Neural crest cell (in vitro differentiated cells): Measurements from ENCODE around the gene NFATC1. TPM values are rescaled to one million over a fixed set of nuclear protein-coding genes. Genes with fewer than 3 reads are reported as not detected.

Source experiments
- DNase-seq: peaks from one replicate; pipeline ENCODE4 v3.0.0; 2021; ENCODE audit warnings: low read depth, mixed read lengths, low spot score
- H3K27ac Mint-ChIP-seq: one replicate; pipeline ENCODE4 v1.8.0; 2021; ENCODE audit warnings: mild to moderate bottlenecking, mixed read lengths; ENCODE audit not compliant: unreplicated experiment
- H3K27me3 Mint-ChIP-seq: 2 replicates; pipeline ENCODE4 v1.8.0; 2021; ENCODE audit warnings: low read depth, mild to moderate bottlenecking, mixed read lengths
- H3K36me3 Mint-ChIP-seq: 2 replicates; pipeline ENCODE4 v1.8.0; 2021; ENCODE audit warnings: low read depth, mild to moderate bottlenecking, mixed read lengths
- H3K4me1 Mint-ChIP-seq: 2 replicates; pipeline ENCODE4 v1.8.0; 2021; ENCODE audit warnings: mixed read lengths
- H3K4me3 Mint-ChIP-seq: one replicate; pipeline ENCODE4 v1.8.0; 2021; ENCODE audit warnings: mild to moderate bottlenecking, mixed read lengths
- H3K9me3 Mint-ChIP-seq: 2 replicates; pipeline ENCODE4 v1.8.0; 2021; ENCODE audit warnings: mixed read lengths
- total RNA-seq: library from RNA; stranded (reverse); gene quantifications from 2 replicates; pipeline ENCODE4 v1.2.1, GENCODE V29; 2021
- TF ChIP-seq, protein P1 (sequence below): fragments of 200-600 bp; sonication (generic); conservative IDR thresholded peaks from 2 replicates; pipeline ENCODE4 v1.5.0; 2021; ENCODE audit warnings: antibody characterized with exemption, mild to moderate bottlenecking

The NFATC1 gene
- total RNA-seq, 1 donor from 2014 or later = 2.4 TPM

DNA sequence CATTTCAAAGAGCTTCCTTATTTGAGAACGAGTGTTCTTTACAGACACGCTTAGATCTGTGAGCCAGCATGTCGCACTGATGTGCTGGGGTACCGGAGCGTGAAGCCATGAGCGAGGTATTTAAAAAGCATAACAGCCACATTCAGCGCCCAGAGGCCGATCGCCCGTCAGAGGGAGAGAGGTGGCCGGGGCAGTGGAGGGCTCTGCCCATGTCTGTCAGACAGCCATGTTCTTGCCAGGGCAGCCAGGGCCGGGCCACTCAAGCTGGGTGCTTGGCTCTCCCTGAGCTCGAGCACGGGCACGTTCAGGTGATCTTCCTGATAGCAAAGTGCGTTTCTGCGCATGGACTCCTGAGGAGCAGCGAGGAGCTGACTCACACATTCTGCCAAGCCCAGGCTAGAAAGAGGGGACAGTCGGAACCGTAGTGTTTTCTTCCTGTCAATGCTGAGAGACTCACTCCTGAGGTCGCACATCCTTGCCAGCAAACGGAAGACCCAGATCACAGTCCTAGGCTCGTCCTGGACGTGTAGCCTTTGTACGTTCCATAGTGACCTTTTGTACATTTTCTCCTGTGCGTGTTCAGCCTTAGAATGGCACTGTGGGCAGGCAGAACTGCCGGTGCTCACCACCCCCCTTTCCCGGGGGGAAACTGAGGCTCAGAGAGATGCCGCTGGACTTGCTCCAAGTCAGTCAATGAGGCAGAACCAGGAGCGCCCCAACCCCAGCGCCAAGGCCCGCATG lies 100.7 kb downstream of the NFATC1 start:
- no peak for DNase-seq
- H3K27me3 Mint-ChIP-seq = no peaks in the 10 kb centered on the region
- H3K36me3 Mint-ChIP-seq = peaks cover 20% of the 10 kb centered on the region
- peaks cover 11% of the 10 kb centered on the region for H3K4me1 Mint-ChIP-seq
- no peak overlapping the region for H3K27ac Mint-ChIP-seq
- peaks cover 21% of the 10 kb centered on the region for H3K9me3 Mint-ChIP-seq
- H3K4me3 Mint-ChIP-seq = no peak overlapping the region
- TF ChIP-seq, protein P1, sequence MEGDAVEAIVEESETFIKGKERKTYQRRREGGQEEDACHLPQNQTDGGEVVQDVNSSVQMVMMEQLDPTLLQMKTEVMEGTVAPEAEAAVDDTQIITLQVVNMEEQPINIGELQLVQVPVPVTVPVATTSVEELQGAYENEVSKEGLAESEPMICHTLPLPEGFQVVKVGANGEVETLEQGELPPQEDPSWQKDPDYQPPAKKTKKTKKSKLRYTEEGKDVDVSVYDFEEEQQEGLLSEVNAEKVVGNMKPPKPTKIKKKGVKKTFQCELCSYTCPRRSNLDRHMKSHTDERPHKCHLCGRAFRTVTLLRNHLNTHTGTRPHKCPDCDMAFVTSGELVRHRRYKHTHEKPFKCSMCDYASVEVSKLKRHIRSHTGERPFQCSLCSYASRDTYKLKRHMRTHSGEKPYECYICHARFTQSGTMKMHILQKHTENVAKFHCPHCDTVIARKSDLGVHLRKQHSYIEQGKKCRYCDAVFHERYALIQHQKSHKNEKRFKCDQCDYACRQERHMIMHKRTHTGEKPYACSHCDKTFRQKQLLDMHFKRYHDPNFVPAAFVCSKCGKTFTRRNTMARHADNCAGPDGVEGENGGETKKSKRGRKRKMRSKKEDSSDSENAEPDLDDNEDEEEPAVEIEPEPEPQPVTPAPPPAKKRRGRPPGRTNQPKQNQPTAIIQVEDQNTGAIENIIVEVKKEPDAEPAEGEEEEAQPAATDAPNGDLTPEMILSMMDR = no peak

DNA sequence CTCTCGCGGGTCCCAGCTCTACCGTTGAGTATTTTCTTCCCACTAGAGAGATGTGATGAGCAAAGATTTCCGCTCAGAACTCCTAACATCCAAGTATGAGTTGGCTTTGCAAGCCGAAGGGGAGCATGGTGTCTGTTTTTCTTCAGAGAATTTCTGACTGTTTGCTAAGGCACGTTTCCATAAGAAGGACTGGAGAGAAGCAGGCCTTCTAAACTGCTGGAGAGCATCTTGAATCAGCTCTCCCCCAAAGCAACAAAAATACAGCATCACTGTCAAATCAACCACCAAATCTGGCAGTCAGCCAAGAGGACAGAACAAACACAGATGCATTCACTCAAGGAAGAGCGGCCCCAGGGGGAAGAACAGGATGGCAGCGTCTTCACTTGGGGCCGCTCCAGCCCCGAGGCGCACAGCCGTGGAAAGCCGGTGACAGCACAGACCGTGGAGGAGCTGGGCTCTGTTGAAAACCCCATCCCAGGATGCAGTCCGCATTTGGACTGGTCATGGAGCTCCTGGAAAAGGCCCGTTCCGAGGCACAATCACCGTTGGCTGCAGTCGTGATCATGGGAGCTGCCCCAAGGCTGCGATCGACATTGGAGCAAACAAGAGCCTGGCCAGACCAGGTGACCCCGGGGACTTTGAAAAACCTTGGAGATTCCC lies 101.4 kb downstream of the NFATC1 start:
- peaks cover 11% of the 10 kb centered on the region for H3K4me1 Mint-ChIP-seq
- DNase-seq = no peak
- H3K4me3 Mint-ChIP-seq = no peak overlapping the region
- peak overlapping the region; percentile 61 for H3K27ac Mint-ChIP-seq
- TF ChIP-seq, protein P1 = no peak
- peaks cover 21% of the 10 kb centered on the region for H3K9me3 Mint-ChIP-seq
- no peaks in the 10 kb centered on the region for H3K27me3 Mint-ChIP-seq
- H3K36me3 Mint-ChIP-seq = peaks cover 20% of the 10 kb centered on the region

DNA sequence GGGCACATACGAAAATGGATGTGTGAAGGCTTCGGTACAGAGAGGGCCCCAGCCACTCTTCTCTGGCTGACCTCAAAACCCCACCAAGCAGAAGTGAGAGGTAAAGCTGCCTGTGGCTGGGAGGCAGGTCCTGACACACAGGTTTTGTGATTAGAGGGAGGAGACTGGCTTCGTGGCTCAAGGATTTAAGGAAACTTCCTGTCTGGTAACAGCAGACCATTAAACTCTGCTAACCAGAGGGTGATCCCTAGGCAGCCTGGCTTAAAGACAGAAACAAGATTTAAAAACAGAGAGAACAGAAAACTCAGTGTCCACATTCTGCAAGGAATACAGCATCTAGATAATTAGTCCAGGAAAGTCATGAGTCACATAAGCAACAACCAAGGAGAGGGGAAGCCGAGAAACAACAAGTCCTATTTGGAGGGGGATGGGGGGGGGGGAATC lies 101.9 kb downstream of the NFATC1 start:
- H3K9me3 Mint-ChIP-seq = peaks cover 21% of the 10 kb centered on the region
- TF ChIP-seq, protein P1 = no peak
- no peak overlapping the region for H3K4me3 Mint-ChIP-seq
- peak overlapping the region; percentile 61 for H3K27ac Mint-ChIP-seq
- no peaks in the 10 kb centered on the region for H3K27me3 Mint-ChIP-seq
- peaks cover 11% of the 10 kb centered on the region for H3K4me1 Mint-ChIP-seq
- no peak for DNase-seq
- peaks cover 20% of the 10 kb centered on the region for H3K36me3 Mint-ChIP-seq

DNA sequence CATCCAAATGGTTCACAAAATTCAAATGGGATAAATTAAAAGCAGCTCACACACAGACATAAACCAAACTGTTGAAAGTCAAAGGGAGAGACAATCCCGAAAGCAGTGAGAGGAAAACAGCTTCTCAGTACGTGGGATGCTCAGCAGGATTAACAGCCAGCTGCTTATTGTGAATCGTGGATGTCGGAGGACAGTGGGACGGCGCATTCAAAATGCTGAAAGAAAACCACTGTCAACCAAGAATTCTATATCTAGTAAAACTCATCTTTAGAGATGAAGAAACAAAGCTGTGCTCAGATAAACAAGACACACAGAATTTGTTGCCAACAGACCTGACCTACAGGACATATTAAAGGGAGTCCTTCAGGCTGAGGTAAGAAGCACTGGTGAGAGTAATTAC lies 102.9 kb downstream of the NFATC1 start:
- H3K4me1 Mint-ChIP-seq = peaks cover 11% of the 10 kb centered on the region

DNA sequence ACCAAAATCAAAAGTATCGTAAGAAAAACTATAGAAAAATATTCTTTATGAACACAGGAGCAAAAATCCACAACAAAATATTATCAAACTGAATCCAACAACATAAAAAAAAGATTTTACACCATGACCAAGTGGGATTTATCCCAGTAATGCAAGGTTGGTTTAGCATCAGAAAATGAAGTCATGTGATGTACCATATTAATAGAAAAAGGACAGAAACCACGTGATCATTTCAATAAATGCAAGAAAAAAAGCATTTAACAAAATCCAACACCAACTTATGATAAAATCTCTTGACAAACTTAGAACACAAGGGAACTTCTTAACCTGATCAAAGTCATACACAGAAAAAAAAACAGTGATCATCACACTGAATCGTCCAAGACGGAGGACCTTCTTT lies 105.3 kb downstream of the NFATC1 start:
- no peak overlapping the region for H3K4me3 Mint-ChIP-seq
- H3K9me3 Mint-ChIP-seq = peaks cover 21% of the 10 kb centered on the region
- no peak overlapping the region for H3K27ac Mint-ChIP-seq
- TF ChIP-seq, protein P1 = no peak
- peaks cover 11% of the 10 kb centered on the region for H3K4me1 Mint-ChIP-seq
- no peaks in the 10 kb centered on the region for H3K27me3 Mint-ChIP-seq
- peaks cover 20% of the 10 kb centered on the region for H3K36me3 Mint-ChIP-seq
- no peak for DNase-seq

More for the DNA sequence above, 102.9 kb downstream of the NFATC1 start:
- DNase-seq = no peak
- Mint-ChIP-seq H3K9me3 (peaks cover 21% of the 10 kb centered on the region), H3K4me3 (no peak overlapping the region), H3K27ac (no peak overlapping the region), H3K36me3 (peaks cover 20% of the 10 kb centered on the region), H3K27me3 (no peaks in the 10 kb centered on the region)
- TF ChIP-seq, protein P1 = no peak
